DLD1 (cell line): ENCODE measurements around the gene ARHGAP10.

Experiments used
- in situ Hi-C: cut with HindIII; loops from 2 replicates; pipeline ENCODE4 v1.10.0; 2017; ENCODE audit warnings: low sequenced_read_pairs

Gene ARHGAP10

GRCh38 chr4:148116264-148116663 is 384.4 kb downstream of the ARHGAP10 start:
- in situ Hi-C loops: no loop called here

GRCh38 chr4:148116969-148117368 is 385.1 kb downstream of the ARHGAP10 start:
- in situ Hi-C loops: no loop called here

GRCh38 chr4:148118179-148118578 is 386.3 kb downstream of the ARHGAP10 start:
- in situ Hi-C loops: no loop called here

GRCh38 chr4:148118633-148119032 is 386.7 kb downstream of the ARHGAP10 start:
- in situ Hi-C loops: no loop called here

GRCh38 chr4:148120216-148120615 is 388.3 kb downstream of the ARHGAP10 start:
- in situ Hi-C loops: no loop called here
